ENCODE measurements around the gene TAF7L.
"Not testable (repeated sequence)": the region's sequence is repeated elsewhere in the genome, so short reads cannot be mapped to it uniquely, and the experiment has no call there.

DNA sequence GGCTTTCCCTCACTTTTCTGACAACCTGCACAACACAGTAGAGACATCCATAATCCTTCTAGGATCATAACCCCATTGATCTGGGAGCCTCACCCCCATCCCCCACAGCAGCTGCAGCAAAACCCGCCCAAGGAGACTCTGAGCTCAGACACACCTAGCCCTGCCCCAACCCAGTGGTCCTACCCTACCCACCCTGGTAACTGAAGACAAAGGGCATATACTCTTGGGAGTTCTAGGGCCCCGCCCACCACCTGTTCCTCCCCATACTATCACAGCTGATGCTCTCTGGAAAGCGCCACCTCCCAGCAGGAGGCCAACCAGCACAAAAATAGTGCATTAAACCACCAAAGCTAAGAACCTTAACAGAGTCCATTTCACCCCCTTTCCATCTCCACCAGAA, 35.5 kb upstream of the TAF7L start:
- TF ChIP-seq EZH2 (IDR thresholded peaks at IDR 0.05); POLR2AphosphoS5 (IDR thresholded peaks at IDR 0.05; ENCODE audit: borderline replicate concordance, low read depth, low read length); FOXP2 (optimal IDR thresholded peaks at IDR 0.05; ENCODE audit: control extremely low read depth, extremely low read length, insufficient read depth): not testable (repeated sequence)

Data from SK-N-MC (cell line).